Stimulated activated CD4-positive, alpha-beta T cell treated with anti-CD3 and anti-CD28 coated beads, TNF-alpha, amount 100 ng/mL, for 1 hour (primary cell): ENCODE results near the gene LHFPL2.

Source experiments
- DNase-seq, 3 donors: peaks; one replicate each; pipeline ENCODE4 v3.0.0-alpha.2; 2020; ENCODE audit warnings: low read depth in 3 of 3, low spot score in 1 of 3

Gene LHFPL2

GRCh38 chr5:78642701-78643100 is 5.9 kb downstream of the LHFPL2 start:
- DNase-seq: no peak

- DNase-seq: no peak
Observed at GRCh38 chr5:78640662-78641474, 7.7 kb downstream of the LHFPL2 start.

DNA sequence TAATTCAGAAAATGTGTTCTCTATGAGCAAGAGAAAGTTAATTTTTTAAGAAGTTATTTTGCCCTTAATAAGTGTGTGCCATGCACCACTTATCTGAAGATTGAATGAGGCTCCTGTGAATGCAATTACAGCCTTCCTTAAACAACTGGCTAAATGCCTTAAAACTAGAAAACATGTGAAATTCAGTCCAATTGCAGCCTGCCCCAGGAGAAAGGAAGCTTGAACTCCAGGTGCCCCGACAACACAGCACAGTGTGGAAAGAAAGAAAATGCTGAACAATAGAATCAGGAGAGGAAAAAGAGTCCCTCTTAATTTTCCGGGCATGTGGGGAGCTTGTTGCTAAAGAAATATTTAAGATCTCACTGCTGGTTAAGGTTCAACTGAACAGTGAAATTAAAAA is 8.8 kb downstream of the LHFPL2 start:
- DNase-seq: no peak

GRCh38 chr5:78638973-78639669 is 9.5 kb downstream of the LHFPL2 start:
- no peak for DNase-seq

- no peak for DNase-seq
Observed at GRCh38 chr5:78638423-78638822, 10.1 kb downstream of the LHFPL2 start.

DNA sequence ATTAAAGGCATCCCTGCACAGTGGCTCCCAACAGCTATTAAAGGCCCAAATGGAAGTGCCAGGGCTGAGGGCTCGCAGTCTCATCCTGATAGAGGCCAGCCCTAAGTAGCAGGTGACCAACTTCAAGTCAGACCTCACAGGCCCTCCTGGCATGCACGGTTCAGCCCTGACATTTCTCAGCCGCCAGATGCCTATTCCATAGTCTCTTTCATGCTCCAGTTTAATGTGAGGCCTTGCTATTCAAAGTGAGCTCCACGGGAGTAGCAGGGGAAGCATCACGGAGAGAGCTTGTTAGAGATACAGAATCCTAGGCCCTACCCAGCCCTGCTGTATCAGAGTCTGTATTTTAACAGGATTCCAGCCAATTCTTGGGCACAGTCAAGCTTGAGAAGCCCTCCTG is 11.1 kb downstream of the LHFPL2 start:
- no peak for DNase-seq

DNA sequence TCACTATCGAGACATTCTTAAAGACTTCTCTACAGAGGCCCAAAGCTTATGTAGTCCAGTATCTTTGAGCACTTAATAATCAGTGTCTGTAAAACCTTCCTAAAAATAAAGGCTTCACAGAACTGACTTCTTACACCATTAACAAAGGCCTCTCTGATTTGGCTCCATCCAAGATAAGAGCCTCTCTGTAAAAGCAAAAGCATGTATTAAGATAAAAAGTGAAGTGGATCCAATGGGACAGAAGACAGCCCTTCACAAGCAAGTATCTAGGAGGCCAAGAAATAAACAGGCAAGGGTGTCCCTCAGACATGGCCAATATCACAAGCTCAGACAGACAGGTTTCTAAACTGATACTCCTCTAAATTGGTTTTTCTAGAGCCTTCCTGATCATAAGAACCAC is 11.9 kb downstream of the LHFPL2 start:
- DNase-seq: no peak

DNA sequence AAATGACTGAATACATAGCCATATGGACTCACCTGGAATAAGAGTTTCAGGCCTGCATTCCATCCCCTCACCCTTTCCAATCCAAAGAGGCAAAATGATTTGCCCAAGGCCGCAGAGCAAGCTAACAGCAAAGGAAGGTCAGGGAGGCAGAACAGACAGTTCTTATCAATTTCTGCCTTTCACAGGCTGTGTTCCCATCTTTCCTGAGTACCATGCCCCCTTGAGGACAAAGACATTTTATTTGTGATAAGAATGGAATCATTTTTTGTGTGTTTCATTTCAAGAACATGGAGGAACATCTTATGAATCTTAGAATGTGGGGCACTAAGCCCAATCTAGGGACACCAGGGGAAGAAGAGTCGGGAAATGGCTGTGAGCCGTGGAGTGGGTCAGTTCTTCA is 13.9 kb downstream of the LHFPL2 start:
- DNase-seq: no peak

GRCh38 chr5:78634229-78634628 is 14.3 kb downstream of the LHFPL2 start:
- DNase-seq: no peak

- DNase-seq: no peak
Observed at GRCh38 chr5:78633700-78634099, 14.9 kb downstream of the LHFPL2 start.

- no peak for DNase-seq
Observed at GRCh38 chr5:78632467-78632866, 16.1 kb downstream of the LHFPL2 start.

DNA sequence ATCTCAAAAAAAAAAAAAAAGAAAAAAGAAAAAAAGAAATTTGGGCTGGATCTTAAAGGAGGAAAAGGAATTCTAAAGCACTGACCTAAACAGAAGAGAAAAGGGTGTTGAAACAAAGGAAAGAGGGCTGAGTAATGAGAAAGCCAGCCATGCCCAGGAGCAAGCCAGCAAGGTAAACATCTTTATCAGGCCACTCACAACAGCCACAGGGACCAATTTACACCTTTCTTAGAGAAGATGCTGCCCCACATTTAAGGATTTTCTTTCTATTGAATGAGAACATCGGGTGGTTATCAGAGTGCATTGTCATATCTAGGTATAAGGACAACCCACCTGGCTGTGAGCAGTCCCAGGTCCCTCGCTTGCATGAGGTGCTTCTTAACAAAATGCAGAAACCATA is 16.6 kb downstream of the LHFPL2 start:
- no peak for DNase-seq

DNA sequence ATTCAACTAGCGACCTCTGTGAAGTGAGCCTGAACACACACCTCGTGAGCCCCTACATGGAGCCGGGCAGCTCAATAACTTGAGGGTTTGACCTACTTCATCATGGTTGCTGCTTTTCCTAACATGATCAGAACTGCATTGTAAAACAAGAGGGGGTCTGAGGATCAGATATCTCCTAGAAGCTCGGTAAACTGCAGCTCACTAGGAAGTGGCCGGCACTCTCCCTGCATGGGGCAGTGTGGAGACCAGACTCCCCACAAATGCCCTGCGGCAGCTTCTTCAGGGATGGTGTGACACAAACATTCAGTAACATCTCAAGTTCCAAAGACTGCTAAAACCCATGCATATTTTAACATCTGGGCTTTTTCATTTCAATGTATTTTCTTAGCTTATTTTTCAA is 18.5 kb downstream of the LHFPL2 start:
- no peak for DNase-seq

DNA sequence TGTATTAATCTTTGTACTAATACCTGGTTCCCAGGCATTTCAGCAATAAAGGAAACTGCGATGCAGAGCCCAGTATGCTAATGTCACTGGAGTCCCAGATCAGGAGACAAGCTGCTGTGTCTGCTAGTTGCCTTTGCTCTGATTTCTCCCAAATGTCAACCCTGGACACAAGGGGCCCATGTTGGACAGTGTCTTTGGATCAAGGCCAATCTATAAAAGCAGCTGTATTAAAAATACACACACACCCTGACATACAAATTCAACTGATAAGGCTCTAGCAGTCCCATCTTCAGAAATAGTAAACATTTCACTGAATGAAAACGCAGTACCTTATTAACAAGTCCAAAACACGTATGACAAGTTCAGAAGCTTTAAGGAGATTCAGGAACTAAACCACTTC is 18.9 kb downstream of the LHFPL2 start:
- DNase-seq: no peak

GRCh38 chr5:78628270-78628992 is 20.1 kb downstream of the LHFPL2 start:
- DNase-seq: no peak

- no peak for DNase-seq
Observed at GRCh38 chr5:78627766-78628165, 20.8 kb downstream of the LHFPL2 start.

- no peak for DNase-seq
Observed at GRCh38 chr5:78627175-78627574, 21.4 kb downstream of the LHFPL2 start.

DNA sequence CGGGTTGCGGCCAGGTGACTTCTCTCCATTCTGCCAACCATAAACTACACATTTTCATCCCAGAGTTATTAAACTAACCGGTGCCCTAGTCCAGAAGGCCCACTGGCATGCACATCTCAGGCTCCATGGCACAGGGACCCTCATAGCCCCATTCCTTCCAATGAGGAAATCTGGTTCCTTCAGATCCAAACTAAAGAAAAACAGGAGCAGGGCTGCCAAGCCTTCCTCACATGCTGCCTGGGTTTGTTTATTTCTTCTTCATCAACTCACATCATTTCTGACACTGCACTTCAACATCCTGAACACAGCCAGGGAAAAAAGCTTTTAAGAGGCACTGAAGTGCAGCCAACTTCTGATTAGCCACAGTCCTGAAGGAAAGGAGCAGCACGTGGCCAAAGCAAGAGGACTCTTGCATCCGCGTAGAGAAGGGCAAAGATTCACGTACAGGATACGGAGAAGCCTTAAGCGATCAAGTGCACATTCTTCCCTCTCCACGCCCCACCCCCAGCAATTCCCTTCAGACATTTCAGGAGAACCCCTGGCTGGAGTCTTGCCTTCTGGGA is 22.5 kb downstream of the LHFPL2 start:
- DNase-seq: no peak

DNA sequence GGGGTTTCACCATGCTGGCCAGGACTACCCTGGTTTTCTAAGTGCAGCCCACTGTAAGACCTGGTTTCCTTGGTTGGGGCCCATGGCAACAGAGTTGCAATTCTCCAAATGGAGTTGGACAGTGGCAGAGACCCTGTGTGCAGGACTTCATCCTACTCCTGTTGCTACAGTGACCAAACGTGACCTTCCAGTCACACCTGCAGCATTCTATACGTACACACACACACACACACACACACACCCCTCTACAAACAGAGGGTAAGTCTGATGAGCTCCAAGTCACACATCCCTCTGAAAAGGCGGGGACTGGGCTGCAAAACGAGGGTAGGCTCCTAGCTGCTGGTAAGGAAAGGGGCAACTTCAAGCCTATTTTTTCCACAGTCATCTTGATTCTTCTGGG is 23.6 kb downstream of the LHFPL2 start:
- no peak for DNase-seq

DNA sequence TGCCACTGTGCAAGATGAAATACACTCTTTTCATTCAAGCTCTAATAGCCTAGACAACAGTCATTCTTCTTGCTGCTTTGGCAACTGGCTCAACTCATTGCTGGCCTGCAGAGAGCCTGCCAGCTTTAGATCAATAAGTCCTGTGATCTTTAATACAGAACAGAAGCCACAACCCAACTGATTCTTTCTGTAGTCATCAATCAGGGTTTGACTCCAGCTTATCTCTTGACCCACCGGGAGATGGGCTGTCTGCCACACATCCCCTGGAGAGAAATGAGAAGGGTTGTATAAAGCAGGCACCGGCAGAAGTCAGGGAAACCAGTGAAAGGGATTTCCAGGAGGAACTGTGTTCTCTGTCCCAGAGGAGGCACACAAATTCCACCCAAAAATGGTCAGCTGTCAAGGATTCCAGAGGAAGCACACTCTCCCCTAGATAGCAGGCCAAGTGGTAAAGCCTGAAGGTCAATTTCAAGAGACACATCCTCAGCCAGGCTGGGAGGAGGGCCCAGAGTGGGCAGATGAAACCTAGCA is 24.5 kb downstream of the LHFPL2 start:
- no peak for DNase-seq

- no peak for DNase-seq
Observed at GRCh38 chr5:78622302-78622971, 26.1 kb downstream of the LHFPL2 start.
